Gastroesophageal sphincter (tissue), 3 donors: ENCODE results near the gene DCAF5.

Source experiments
- POLR2A ChIP-seq, 2 donors: fragments of 450-650 bp; IDR thresholded peaks; one replicate each; pipeline ENCODE4 v1.6.1; 2017; ENCODE audit warnings: antibody characterized with exemption in 2 of 2, mild to moderate bottlenecking in 2 of 2, moderate library complexity in 1 of 2
- POLR2AphosphoS5 ChIP-seq: sonication (generic); formaldehyde crosslinking; IDR thresholded peaks from one replicate; pipeline ENCODE4 v1.6.1; 2017; ENCODE audit warnings: antibody characterized with exemption
- TF ChIP-seq, protein P1 (sequence below), 4 experiments: fragments of 200-600 bp in 2 of 4; fragments of 450-650 bp in 2 of 4; sonication (generic) in 1 of 4; IDR thresholded peaks; one replicate each; pipeline ENCODE4 v1.5.1; 2017 to 2019; ENCODE audit warnings: antibody characterized with exemption in 4 of 4, mild to moderate bottlenecking in 2 of 4, moderate library complexity in 2 of 4

DNA sequence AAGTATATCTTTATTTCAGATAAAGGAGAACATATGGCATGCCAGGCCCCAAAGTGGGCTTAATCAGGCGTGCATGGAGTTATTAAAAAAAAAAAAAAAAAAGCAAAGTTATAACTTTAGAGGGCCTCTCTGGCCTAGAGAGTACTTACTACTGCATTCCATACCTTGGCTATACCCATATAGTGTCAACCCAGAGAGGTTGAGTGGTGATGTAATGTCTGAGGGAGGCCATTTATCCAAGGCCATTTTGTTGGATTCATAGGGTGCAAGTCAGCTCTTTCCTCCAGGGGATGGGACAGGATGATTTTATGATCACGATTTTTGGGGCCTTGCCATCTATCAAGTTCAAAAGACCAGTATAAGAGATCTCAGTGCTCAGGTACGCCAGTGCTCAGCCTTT, 66.4 kb downstream of the DCAF5 start:
- TF ChIP-seq, protein P1, sequence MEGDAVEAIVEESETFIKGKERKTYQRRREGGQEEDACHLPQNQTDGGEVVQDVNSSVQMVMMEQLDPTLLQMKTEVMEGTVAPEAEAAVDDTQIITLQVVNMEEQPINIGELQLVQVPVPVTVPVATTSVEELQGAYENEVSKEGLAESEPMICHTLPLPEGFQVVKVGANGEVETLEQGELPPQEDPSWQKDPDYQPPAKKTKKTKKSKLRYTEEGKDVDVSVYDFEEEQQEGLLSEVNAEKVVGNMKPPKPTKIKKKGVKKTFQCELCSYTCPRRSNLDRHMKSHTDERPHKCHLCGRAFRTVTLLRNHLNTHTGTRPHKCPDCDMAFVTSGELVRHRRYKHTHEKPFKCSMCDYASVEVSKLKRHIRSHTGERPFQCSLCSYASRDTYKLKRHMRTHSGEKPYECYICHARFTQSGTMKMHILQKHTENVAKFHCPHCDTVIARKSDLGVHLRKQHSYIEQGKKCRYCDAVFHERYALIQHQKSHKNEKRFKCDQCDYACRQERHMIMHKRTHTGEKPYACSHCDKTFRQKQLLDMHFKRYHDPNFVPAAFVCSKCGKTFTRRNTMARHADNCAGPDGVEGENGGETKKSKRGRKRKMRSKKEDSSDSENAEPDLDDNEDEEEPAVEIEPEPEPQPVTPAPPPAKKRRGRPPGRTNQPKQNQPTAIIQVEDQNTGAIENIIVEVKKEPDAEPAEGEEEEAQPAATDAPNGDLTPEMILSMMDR (IDR thresholded peaks at IDR 0.05) = no peak
- no peak for TF ChIP-seq POLR2A (IDR thresholded peaks at IDR 0.05)
- TF ChIP-seq POLR2AphosphoS5 = no peak
